Ishikawa (cell line): Measurements from ENCODE around the gene ZMIZ1.
A peak's percentile ranks its signal among the peaks of the same experiment; 100 is the strongest.

Source experiments
- CEBPB ChIP-seq: IDR thresholded peaks from 2 replicates; pipeline ENCODE4 v1.6.1; 2012
- CREB1 ChIP-seq: IDR thresholded peaks from 2 replicates; pipeline ENCODE4 v1.6.1; 2012; ENCODE audit warnings: low read depth
- EGR1 ChIP-seq: IDR thresholded peaks from 2 replicates; pipeline ENCODE4 v1.6.1; 2012
- EP300 ChIP-seq: IDR thresholded peaks from 2 replicates; pipeline ENCODE4 v1.6.1; 2012; ENCODE audit warnings: borderline replicate concordance
- FOXM1 ChIP-seq: IDR thresholded peaks from 2 replicates; pipeline ENCODE4 v1.6.1; 2012; ENCODE audit warnings: low read depth, borderline replicate concordance
- NFIC ChIP-seq: IDR thresholded peaks from 2 replicates; pipeline ENCODE4 v1.6.1; 2012
- RAD21 ChIP-seq: IDR thresholded peaks from 2 replicates; pipeline ENCODE4 v1.6.1; 2012; ENCODE audit warnings: low read depth
- REST ChIP-seq: IDR thresholded peaks from 2 replicates; pipeline ENCODE4 v1.6.1; 2012; ENCODE audit warnings: low read depth, mild to moderate bottlenecking
- TAF1 ChIP-seq: IDR thresholded peaks from 2 replicates; pipeline ENCODE4 v1.6.1; 2012; ENCODE audit warnings: low read depth, mild to moderate bottlenecking
- TCF12 ChIP-seq: IDR thresholded peaks from 2 replicates; pipeline ENCODE4 v1.6.1; 2012; ENCODE audit warnings: low read depth
- TEAD4 ChIP-seq: IDR thresholded peaks from 2 replicates; pipeline ENCODE4 v1.6.1; 2012
- YY1 ChIP-seq: IDR thresholded peaks from 2 replicates; pipeline ENCODE4 v1.6.1; 2012; ENCODE audit warnings: low read depth
- ZBTB7A ChIP-seq: IDR thresholded peaks from 2 replicates; pipeline ENCODE4 v1.6.1; 2012; ENCODE audit warnings: low read depth
- TF ChIP-seq, protein P1 (sequence below): IDR thresholded peaks from 2 replicates; pipeline ENCODE4 v1.6.1; 2012
- TF ChIP-seq, protein P2 (sequence below): IDR thresholded peaks from 2 replicates; pipeline ENCODE4 v1.6.1; 2012

The ZMIZ1 gene

DNA sequence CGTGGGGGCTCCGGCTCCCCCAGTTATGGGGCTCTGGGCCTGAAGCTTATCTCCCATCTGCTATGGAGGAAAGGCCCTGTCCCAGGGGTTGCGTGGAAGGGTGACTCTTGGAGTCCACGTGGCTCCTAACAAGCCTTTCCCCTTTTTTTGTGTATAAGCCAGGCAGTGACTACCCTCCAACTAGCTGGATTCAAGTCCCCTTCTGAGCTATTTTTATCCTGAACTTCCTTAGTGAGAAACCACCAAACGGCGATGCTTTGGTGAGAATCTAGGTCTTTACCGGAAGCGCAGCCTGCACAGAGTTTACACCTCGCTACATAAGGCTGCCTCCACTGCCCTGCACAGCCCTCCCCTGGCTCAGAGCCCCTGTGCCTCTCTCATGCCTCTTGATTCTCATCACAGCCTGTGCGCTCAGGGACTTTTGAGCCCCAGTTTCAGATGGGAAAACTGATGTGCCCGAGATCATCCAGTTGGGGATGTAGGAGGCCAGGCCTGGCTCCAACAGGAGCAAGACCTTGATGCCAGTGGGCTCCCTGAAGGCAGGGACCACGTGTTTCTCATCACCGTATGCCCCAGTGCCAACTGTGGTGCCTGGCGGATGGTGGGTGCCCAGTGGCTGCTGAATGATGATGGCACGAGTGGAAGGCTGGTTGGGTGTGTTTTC is 176.2 kb downstream of the ZMIZ1 start:
- no peak for TF ChIP-seq TAF1

DNA sequence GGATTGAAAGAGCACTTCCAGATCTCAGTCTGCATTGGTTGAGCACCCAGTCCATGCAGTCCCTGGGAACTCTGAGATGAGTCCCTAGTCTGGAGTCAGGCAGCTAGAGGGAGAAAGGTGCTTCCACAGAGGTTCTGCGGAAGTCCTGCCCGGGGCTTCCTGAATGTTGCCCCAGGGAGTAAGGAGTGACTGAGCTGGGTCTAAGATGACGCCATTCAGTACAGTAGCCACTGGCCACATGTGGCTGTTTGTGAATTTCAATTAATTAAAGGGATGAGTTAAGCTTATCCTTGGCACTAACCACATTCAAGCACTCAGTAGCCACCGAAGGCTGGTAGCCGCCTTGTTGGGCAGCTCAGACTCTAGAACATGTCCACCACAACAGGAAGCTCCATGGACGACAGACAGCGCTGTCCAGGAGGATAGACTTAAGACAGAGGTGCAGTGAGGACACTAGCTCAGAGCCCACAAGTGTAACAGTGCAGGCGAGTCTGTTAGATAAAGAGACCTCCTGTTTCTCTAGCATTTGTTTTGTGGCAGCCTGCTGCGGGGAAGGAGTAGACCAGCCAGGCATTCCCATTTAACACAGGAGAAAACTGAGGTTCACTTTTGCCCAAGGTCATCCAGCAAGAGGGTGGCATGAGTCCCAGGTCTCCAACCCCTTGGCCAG is 176.9 kb downstream of the ZMIZ1 start:
- TF ChIP-seq CEBPB (no peak), TEAD4 (no peak)

GRCh38 chr10:79246209-79246581 is 177.4 kb downstream of the ZMIZ1 start:
- TF ChIP-seq YY1, result no peak

- no peak for TF ChIP-seq REST
- no peak for TF ChIP-seq EGR1
- no peak for TF ChIP-seq RAD21
- TF ChIP-seq TEAD4, result no peak
- no peak for TF ChIP-seq EP300
- TF ChIP-seq YY1, result no peak
- TF ChIP-seq, protein P1, sequence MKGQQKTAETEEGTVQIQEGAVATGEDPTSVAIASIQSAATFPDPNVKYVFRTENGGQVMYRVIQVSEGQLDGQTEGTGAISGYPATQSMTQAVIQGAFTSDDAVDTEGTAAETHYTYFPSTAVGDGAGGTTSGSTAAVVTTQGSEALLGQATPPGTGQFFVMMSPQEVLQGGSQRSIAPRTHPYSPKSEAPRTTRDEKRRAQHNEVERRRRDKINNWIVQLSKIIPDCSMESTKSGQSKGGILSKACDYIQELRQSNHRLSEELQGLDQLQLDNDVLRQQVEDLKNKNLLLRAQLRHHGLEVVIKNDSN, result peak; percentile 54; the same call in 1 of the 2 replicates
Observed at GRCh38 chr10:79246606-79247275, 178.0 kb downstream of the ZMIZ1 start.

DNA sequence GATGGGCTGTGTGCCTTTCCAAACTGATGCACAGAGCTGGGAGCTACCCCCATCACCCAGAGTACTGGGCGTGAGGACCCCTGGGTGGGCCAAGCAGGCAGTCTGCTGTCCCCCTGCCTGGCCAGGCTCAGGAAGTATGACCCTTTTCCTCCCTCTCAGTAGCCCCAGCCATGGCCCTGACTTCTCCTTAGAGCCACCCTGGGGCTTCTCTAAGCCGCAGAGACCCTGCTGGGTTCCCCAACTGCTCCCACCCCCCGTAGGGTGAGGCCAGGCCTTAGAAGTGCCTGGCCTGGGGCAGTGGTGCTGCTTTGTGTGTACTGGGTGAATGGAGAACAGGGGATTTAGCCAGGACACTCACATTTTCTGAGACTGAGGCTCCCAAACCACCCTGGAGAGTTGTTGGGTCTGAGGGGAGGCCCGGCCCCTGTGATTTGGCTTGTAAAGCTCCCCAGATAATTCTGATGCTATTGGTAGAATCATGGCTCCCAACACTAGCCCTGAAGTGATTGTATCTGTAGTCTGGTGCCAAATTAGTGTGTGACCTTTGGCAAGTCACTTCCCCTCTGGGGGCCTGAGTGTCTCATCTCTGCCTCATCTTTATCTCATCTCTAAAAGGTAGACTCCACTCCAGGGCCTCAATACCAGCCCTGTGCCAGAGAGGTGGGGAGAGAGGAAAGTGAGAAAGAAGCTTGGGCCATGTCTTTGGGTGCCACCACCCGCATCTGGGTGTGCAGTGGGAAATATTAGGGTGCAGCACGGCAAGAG is 178.8 kb downstream of the ZMIZ1 start:
- TF ChIP-seq TCF12 (no peak), TEAD4 (no peak), ZBTB7A (no peak), TAF1 (no peak), CREB1 (no peak), YY1 (no peak), EP300 (no peak), NFIC (no peak), FOXM1 (no peak), REST (no peak), RAD21 (no peak), EGR1 (no peak), CEBPB (no peak)
- TF ChIP-seq, protein P1, result no peak
- TF ChIP-seq, protein P2, sequence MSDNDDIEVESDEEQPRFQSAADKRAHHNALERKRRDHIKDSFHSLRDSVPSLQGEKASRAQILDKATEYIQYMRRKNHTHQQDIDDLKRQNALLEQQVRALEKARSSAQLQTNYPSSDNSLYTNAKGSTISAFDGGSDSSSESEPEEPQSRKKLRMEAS, result no peak

- TF ChIP-seq, protein P1, result no peak
- TF ChIP-seq EGR1, result no peak
- TF ChIP-seq REST, result no peak
- no peak for TF ChIP-seq FOXM1
- no peak for TF ChIP-seq YY1
- no peak for TF ChIP-seq ZBTB7A
- TF ChIP-seq EP300, result no peak
- TF ChIP-seq NFIC, result no peak
- TF ChIP-seq CREB1, result no peak
- no peak for TF ChIP-seq TEAD4
- TF ChIP-seq RAD21, result no peak
- TF ChIP-seq CEBPB, result no peak
- no peak for TF ChIP-seq TCF12
Observed at GRCh38 chr10:79248341-79249185, 179.8 kb downstream of the ZMIZ1 start.
